H9 (cell line): ENCODE results near the gene HOXB8. TPM values are rescaled to one million over a fixed set of nuclear protein-coding genes. Genes with fewer than 3 reads are reported as not detected.

Experiments used
- DNase-seq: peaks from one replicate; pipeline ENCODE4 v3.0.0-alpha.2; 2017
- H2AFZ ChIP-seq: one replicate; pipeline ENCODE4 v1.6.1; 2013; ENCODE audit warnings: mild to moderate bottlenecking, low read length, control low read depth, moderate library complexity
- H2AK5ac ChIP-seq: 2 replicates; pipeline ENCODE4 v1.6.1; 2013; ENCODE audit warnings: low read length, control low read depth, mixed read lengths; ENCODE audit not compliant: insufficient read length
- H2BK120ac ChIP-seq: one replicate; pipeline ENCODE4 v1.6.1; 2013; ENCODE audit warnings: low read depth, mild to moderate bottlenecking, low read length, control low read depth, inconsistent platforms; ENCODE audit not compliant: poor library complexity, severe bottlenecking
- H2BK12ac ChIP-seq: 2 replicates; pipeline ENCODE4 v1.6.1; 2013; ENCODE audit warnings: low read length, control low read depth, mixed read lengths, low read depth; ENCODE audit not compliant: insufficient read length
- H2BK15ac ChIP-seq: 2 replicates; pipeline ENCODE4 v1.6.1; 2013; ENCODE audit warnings: low read depth, low read length, control low read depth
- H2BK20ac ChIP-seq: one replicate; pipeline ENCODE4 v1.6.1; 2013; ENCODE audit warnings: low read depth, mild to moderate bottlenecking, low read length, control low read depth, inconsistent platforms; ENCODE audit not compliant: poor library complexity, severe bottlenecking
- H2BK5ac ChIP-seq: 2 replicates; pipeline ENCODE4 v1.6.1; 2013; ENCODE audit warnings: low read length, control low read depth, mixed read lengths; ENCODE audit not compliant: insufficient read length
- H3K14ac ChIP-seq: 2 replicates; pipeline ENCODE4 v1.6.1; 2013; ENCODE audit warnings: low read length, control low read depth; ENCODE audit not compliant: insufficient read depth
- H3K18ac ChIP-seq: 2 replicates; pipeline ENCODE4 v1.6.1; 2013; ENCODE audit warnings: low read depth, mild to moderate bottlenecking, mixed read lengths, low read length, control low read depth; ENCODE audit not compliant: insufficient read length
- H3K23ac ChIP-seq: 2 replicates; pipeline ENCODE4 v1.6.1; 2013; ENCODE audit warnings: low read length, control low read depth, mixed read lengths, low read depth; ENCODE audit not compliant: insufficient read length
- H3K23me2 ChIP-seq: 2 replicates; pipeline ENCODE4 v1.6.1; 2013; ENCODE audit warnings: low read depth, mild to moderate bottlenecking, mixed read lengths, low read length, control low read depth; ENCODE audit not compliant: insufficient read length, poor library complexity, severe bottlenecking
- H3K27ac ChIP-seq: 2 replicates; pipeline ENCODE4 v1.5.1; 2013; ENCODE audit warnings: low read length, control low read depth, mixed read lengths, low read depth; ENCODE audit not compliant: insufficient read length
- H3K27me3 ChIP-seq: 2 replicates; pipeline ENCODE4 v1.6.1; 2013; ENCODE audit warnings: low read length, control low read depth, inconsistent platforms; ENCODE audit not compliant: insufficient read depth
- H3K4ac ChIP-seq: 2 replicates; pipeline ENCODE4 v1.6.1; 2013; ENCODE audit warnings: low read depth, mild to moderate bottlenecking, control low read depth, inconsistent platforms, low read length, moderate library complexity
- H3K4me1 ChIP-seq: 2 replicates; pipeline ENCODE4 v1.6.1; 2013; ENCODE audit warnings: low read length, control low read depth, inconsistent platforms; ENCODE audit not compliant: insufficient read depth
- H3K4me2 ChIP-seq: 2 replicates; pipeline ENCODE4 v1.6.1; 2013; ENCODE audit warnings: low read length, control low read depth, mixed read lengths; ENCODE audit not compliant: insufficient read length, insufficient read depth
- H3K56ac ChIP-seq: 2 replicates; pipeline ENCODE4 v1.6.1; 2013; ENCODE audit warnings: low read depth, mild to moderate bottlenecking, mixed read lengths, low read length, control low read depth; ENCODE audit not compliant: insufficient read length
- H3K79me1 ChIP-seq: 2 replicates; pipeline ENCODE4 v1.6.1; 2013; ENCODE audit warnings: low read depth, mild to moderate bottlenecking, moderate library complexity, low read length, control low read depth, inconsistent platforms; ENCODE audit not compliant: insufficient read depth, poor library complexity, severe bottlenecking
- H3K79me2 ChIP-seq: 2 replicates; pipeline ENCODE4 v1.6.1; 2013; ENCODE audit warnings: low read length, control low read depth, inconsistent platforms; ENCODE audit not compliant: insufficient read depth
- H3K9ac ChIP-seq: 2 replicates; pipeline ENCODE4 v1.6.1; 2013; ENCODE audit warnings: low read length, control low read depth, mixed read lengths; ENCODE audit not compliant: insufficient read length; ENCODE audit errors: extremely low read depth
- H3K9me3 ChIP-seq: one replicate; pipeline ENCODE4 v1.6.1; 2013; ENCODE audit warnings: low read depth, low read length, inconsistent platforms; ENCODE audit not compliant: control insufficient read depth
- H3T11ph ChIP-seq: one replicate; pipeline ENCODE4 v1.6.1; 2013; ENCODE audit warnings: mild to moderate bottlenecking, low read length, control low read depth, inconsistent platforms
- H4K20me1 ChIP-seq: one replicate; pipeline ENCODE4 v1.6.1; 2013; ENCODE audit not compliant: control insufficient read depth, insufficient read length, insufficient read depth
- H4K5ac ChIP-seq: 2 replicates; pipeline ENCODE4 v1.6.1; 2013; ENCODE audit warnings: low read depth, mild to moderate bottlenecking, mixed read lengths, low read length, control low read depth; ENCODE audit not compliant: insufficient read length
- H4K8ac ChIP-seq: replicated peaks from 2 replicates; pipeline ENCODE4 v1.6.1; 2013; ENCODE audit warnings: low read length, control low read depth, mixed read lengths, low read depth; ENCODE audit not compliant: insufficient read length
- H4K91ac ChIP-seq: 2 replicates; pipeline ENCODE4 v1.6.1; 2013; ENCODE audit warnings: low read depth, mild to moderate bottlenecking, moderate library complexity, mixed read lengths, low read length, control low read depth; ENCODE audit not compliant: insufficient read length
- H3K27ac Mint-ChIP-seq, 3 experiments: 2 replicates in 2 of 3; 3 replicates in 1 of 3; pipeline ENCODE4 v1.8.0; 2020 to 2021; ENCODE audit warnings: mixed read lengths in 3 of 3, mild to moderate bottlenecking in 1 of 3, moderate library complexity in 1 of 3
- H3K27me3 Mint-ChIP-seq: 2 replicates; pipeline ENCODE4 v1.8.0; 2021; ENCODE audit warnings: low read depth, mild to moderate bottlenecking, moderate library complexity, mixed read lengths
- H3K36me3 Mint-ChIP-seq, 3 experiments: 2 replicates in 2 of 3; 3 replicates in 1 of 3; pipeline ENCODE4 v1.8.0; 2020 to 2021; ENCODE audit warnings: low read depth in 3 of 3, mixed read lengths in 3 of 3; ENCODE audit not compliant: insufficient read depth in 1 of 3
- H3K4me1 Mint-ChIP-seq, 2 experiments: 2 replicates each; pipeline ENCODE4 v1.8.0; 2020; ENCODE audit warnings: mixed read lengths in 2 of 2
- H3K4me3 Mint-ChIP-seq, 2 experiments: 2 replicates in 1 of 2; 3 replicates in 1 of 2; pipeline ENCODE4 v1.8.0; 2020 to 2021; ENCODE audit warnings: mild to moderate bottlenecking in 2 of 2, mixed read lengths in 2 of 2, moderate library complexity in 1 of 2
- H3K9me3 Mint-ChIP-seq, 2 experiments: 2 replicates in 1 of 2; 3 replicates in 1 of 2; pipeline ENCODE4 v1.8.0; 2020; ENCODE audit warnings: mild to moderate bottlenecking in 2 of 2, mixed read lengths in 2 of 2, moderate library complexity in 1 of 2
- WGBS: extraction: QIAGEN DNeasy Blood & Tissue Kit; methylation state at CpG from one replicate; pipeline ENCODE4 v1.1.7; 2013; ENCODE audit warnings: missing lambda C conversion rate, low lambda C conversion rate, mixed read lengths; ENCODE audit not compliant: insufficient read length; ENCODE audit errors: extremely low coverage; 5-methylcytosine and 5-hydroxymethylcytosine counted together
- total RNA-seq: library from RNA; stranded (reverse); gene quantifications from 2 replicates; pipeline ENCODE4 v1.2.1, GENCODE V29; 2021
- TF ChIP-seq, protein P1 (sequence below): fragments of 200-600 bp; sonication (generic); conservative IDR thresholded peaks from 3 replicates; pipeline ENCODE4 v1.8.0; 2021; ENCODE audit warnings: antibody characterized with exemption, mild to moderate bottlenecking

The HOXB8 gene
- total RNA-seq, 1 experiment from 2014 or later, result not detected

DNA sequence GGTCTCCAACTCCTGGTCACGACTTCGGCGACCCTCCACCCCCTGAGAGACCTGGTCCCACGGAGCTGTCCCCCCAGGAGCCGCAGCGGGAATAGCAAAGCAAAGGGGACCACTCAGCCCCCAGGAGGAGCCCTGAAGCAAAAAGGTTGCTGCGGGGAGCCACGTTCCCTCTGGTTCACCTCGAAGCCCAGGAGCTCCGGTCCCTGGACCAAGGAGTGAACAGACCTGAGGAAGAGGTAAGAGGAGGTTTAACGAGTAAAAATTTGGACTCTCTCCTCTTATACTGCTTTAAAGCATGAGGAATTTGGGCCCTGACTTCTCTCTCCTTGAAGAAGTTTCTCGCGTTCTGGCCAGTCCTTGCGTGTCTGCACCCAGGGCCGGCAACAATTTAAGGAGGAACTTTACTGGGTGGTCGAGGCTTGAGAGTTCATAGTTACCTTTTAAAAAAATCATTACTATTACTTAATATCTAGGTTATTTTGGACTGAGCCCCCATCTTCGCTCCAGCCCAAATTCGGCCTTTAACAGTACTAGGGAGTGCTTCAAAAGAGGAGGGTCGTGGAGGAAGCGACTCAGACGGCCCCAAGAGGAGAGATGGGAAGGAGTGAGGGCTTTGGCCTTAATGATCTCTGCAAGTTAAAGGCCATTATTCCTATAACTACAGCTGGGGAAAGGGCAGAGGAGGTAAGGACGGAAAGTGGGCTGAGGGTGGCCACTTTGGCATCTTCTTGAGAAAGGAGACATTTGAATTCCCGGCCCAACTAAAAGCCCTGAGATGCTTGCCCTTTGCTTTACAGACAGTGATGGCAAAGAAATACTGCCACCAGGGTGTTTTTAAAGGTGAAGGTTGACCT, 28.0 kb upstream of the HOXB8 start:
- no peak overlapping the region for H4K5ac ChIP-seq
- H3K27ac ChIP-seq, result no peak overlapping the region
- peaks cover 8% of the 10 kb centered on the region for H3K23me2 ChIP-seq
- H3K56ac ChIP-seq, result no peak overlapping the region
- no peak overlapping the region for H3K4ac ChIP-seq
- TF ChIP-seq, protein P1, sequence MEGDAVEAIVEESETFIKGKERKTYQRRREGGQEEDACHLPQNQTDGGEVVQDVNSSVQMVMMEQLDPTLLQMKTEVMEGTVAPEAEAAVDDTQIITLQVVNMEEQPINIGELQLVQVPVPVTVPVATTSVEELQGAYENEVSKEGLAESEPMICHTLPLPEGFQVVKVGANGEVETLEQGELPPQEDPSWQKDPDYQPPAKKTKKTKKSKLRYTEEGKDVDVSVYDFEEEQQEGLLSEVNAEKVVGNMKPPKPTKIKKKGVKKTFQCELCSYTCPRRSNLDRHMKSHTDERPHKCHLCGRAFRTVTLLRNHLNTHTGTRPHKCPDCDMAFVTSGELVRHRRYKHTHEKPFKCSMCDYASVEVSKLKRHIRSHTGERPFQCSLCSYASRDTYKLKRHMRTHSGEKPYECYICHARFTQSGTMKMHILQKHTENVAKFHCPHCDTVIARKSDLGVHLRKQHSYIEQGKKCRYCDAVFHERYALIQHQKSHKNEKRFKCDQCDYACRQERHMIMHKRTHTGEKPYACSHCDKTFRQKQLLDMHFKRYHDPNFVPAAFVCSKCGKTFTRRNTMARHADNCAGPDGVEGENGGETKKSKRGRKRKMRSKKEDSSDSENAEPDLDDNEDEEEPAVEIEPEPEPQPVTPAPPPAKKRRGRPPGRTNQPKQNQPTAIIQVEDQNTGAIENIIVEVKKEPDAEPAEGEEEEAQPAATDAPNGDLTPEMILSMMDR, result no peak
- Mint-ChIP-seq H3K4me1 (peaks cover 14 to 21% of the 10 kb centered on the region in 2 experiments), H3K36me3 (no peaks in the 10 kb centered on the region; a peak in 1 of 7 replicates), H3K9me3 (peaks cover 3 to 13% of the 10 kb centered on the region in 2 experiments; a peak in 3 of 5 replicates), H3K4me3 (no peak overlapping the region), H3K27me3 (peaks cover 100% of the 10 kb centered on the region), H3K27ac (no peak overlapping the region)
- H3K14ac ChIP-seq, result no peak overlapping the region
- H2BK15ac ChIP-seq, result no peak overlapping the region
- no peak overlapping the region for H2BK12ac ChIP-seq
- no peak overlapping the region for H2AK5ac ChIP-seq
- H3K79me1 ChIP-seq, result no peaks in the 10 kb centered on the region
- no peak overlapping the region for H2BK5ac ChIP-seq
- H3K79me2 ChIP-seq, result no peaks in the 10 kb centered on the region
- H3K18ac ChIP-seq, result no peak overlapping the region
- DNase-seq, result no peak
- no peaks in the 10 kb centered on the region for H3K9me3 ChIP-seq
- no peak overlapping the region for H3T11ph ChIP-seq
- H2BK120ac ChIP-seq, result no peak overlapping the region
- no peak overlapping the region for H3K9ac ChIP-seq
- H4K91ac ChIP-seq, result no peak overlapping the region
- no peak overlapping the region for H4K8ac ChIP-seq
- H2AFZ ChIP-seq, result no peak overlapping the region
- no peaks in the 10 kb centered on the region for H4K20me1 ChIP-seq
- no peak overlapping the region for H2BK20ac ChIP-seq
- H3K4me2 ChIP-seq, result no peak overlapping the region
- H3K4me1 ChIP-seq, result no peaks in the 10 kb centered on the region
- peaks cover 99% of the 10 kb centered on the region for H3K27me3 ChIP-seq
- no CpG with 5 or more reads among the region's 23 CpGs for WGBS
- no peak overlapping the region for H3K23ac ChIP-seq
